ENCODE results near the gene EFEMP1. TPM values are rescaled to one million over a fixed set of nuclear protein-coding genes. Genes with fewer than 3 reads are reported as not detected.

Gene EFEMP1
- total RNA-seq, 1 donor from 2014 or later: 2.3 TPM

DNA sequence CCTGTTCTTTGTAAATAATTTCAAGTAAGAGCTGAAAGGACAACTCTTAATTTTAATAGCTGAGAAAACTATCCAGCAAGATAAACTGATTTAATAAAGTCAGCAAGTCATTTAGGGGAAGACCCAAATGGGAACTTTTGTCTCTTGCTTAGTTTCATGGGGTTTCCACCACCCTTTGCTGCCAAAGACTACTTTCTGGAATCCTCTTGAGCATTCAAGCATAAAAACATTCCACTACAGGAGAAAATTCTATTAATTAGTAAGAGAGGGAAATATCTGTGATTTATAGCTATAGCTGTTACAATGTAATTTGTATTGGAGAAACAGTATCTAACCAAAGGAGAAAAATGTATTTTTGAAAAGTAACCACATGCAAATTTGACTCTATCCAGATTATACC, 20.6 kb downstream of the EFEMP1 start:
- no peak for DNase-seq (ENCODE audit: low spot score)
- H3K9me3 Mint-ChIP-seq (ENCODE audit: unreplicated experiment): no peaks in the 10 kb centered on the region
- no peaks in the 10 kb centered on the region for H3K4me1 Mint-ChIP-seq (ENCODE audit: unreplicated experiment)
- TF ChIP-seq, protein P1, sequence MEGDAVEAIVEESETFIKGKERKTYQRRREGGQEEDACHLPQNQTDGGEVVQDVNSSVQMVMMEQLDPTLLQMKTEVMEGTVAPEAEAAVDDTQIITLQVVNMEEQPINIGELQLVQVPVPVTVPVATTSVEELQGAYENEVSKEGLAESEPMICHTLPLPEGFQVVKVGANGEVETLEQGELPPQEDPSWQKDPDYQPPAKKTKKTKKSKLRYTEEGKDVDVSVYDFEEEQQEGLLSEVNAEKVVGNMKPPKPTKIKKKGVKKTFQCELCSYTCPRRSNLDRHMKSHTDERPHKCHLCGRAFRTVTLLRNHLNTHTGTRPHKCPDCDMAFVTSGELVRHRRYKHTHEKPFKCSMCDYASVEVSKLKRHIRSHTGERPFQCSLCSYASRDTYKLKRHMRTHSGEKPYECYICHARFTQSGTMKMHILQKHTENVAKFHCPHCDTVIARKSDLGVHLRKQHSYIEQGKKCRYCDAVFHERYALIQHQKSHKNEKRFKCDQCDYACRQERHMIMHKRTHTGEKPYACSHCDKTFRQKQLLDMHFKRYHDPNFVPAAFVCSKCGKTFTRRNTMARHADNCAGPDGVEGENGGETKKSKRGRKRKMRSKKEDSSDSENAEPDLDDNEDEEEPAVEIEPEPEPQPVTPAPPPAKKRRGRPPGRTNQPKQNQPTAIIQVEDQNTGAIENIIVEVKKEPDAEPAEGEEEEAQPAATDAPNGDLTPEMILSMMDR (IDR thresholded peaks at IDR 0.05; ENCODE audit: unreplicated experiment): no peak
- H3K36me3 Mint-ChIP-seq (ENCODE audit: low read depth, unreplicated experiment): no peaks in the 10 kb centered on the region
- H3K27ac Mint-ChIP-seq (ENCODE audit: unreplicated experiment): no peak overlapping the region
- no peak overlapping the region for H3K4me3 Mint-ChIP-seq (ENCODE audit: unreplicated experiment)
- H3K27me3 Mint-ChIP-seq (ENCODE audit: unreplicated experiment): no peaks in the 10 kb centered on the region

DNA sequence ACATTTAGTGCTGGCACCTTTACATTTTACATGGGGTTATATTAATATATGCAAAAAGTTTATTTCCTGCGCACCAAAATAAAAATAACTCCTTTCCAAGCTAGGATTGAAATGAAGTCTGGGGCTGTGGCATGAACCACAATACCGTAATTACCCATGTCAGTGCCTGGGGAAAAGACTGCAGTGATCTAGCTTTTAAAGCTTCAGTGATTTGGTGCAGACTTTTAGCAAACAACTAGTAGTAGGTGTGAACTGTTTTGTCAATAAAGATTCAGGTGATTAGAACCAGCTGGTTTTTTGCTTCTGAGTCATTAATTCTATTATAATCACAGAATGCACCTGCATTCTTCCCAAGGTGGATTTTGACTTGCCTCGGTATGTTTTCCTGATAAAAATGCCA, 21.2 kb downstream of the EFEMP1 start:
- no peak for DNase-seq (ENCODE audit: low spot score)
- TF ChIP-seq, protein P1 (IDR thresholded peaks at IDR 0.05; ENCODE audit: unreplicated experiment): no peak
- Mint-ChIP-seq H3K27ac (ENCODE audit: unreplicated experiment) (no peak overlapping the region), H3K27me3 (ENCODE audit: unreplicated experiment) (no peaks in the 10 kb centered on the region), H3K4me3 (ENCODE audit: unreplicated experiment) (no peak overlapping the region), H3K36me3 (ENCODE audit: low read depth, unreplicated experiment) (no peaks in the 10 kb centered on the region), H3K4me1 (ENCODE audit: unreplicated experiment) (no peaks in the 10 kb centered on the region), H3K9me3 (ENCODE audit: unreplicated experiment) (no peaks in the 10 kb centered on the region)

DNA sequence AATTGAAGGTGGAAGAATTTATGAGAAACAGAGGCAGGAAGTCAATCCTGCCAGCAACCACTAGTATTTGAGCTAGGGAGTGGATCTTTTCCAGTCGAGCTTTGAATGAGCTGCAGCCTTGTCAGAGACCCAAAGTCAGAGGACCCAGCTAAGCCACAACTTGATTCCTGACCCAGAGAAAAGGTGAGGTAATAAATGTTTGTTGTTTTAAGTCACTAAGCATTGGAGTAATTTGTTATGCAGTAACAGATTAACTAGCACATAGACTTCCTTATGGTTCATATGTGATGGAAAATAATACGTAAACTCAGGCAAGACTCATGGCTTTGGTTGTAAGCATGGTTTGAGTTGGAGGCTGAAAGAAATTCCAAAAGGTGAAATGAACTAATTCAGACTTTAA, 21.6 kb downstream of the EFEMP1 start:
- Mint-ChIP-seq H3K36me3 (ENCODE audit: low read depth, unreplicated experiment) (no peaks in the 10 kb centered on the region), H3K27me3 (ENCODE audit: unreplicated experiment) (no peaks in the 10 kb centered on the region), H3K27ac (ENCODE audit: unreplicated experiment) (no peak overlapping the region), H3K4me3 (ENCODE audit: unreplicated experiment) (no peak overlapping the region), H3K4me1 (ENCODE audit: unreplicated experiment) (no peaks in the 10 kb centered on the region), H3K9me3 (ENCODE audit: unreplicated experiment) (no peaks in the 10 kb centered on the region)
- TF ChIP-seq, protein P1 (IDR thresholded peaks at IDR 0.05; ENCODE audit: unreplicated experiment): no peak
- DNase-seq (ENCODE audit: low spot score): no peak

DNA sequence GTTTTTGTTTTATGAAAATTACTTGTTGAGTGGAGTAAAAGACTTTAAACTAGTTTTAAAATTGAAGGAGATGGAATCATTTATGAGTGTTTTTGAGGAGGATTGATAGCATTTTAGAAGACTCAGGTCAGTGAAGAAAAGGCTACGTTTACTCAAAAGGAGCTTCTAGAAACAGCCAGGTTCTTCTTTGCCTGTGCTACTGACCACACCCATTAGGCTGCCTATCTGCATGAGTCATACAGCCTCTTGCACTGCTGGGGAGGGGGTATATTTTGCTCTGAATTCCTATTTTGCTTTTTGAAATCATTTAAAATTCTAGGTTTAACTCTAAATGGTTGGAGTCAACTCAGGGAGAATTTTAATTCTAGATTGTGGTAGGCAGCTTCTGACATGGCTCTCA, 22.3 kb downstream of the EFEMP1 start:
- H3K4me1 Mint-ChIP-seq (ENCODE audit: unreplicated experiment): no peaks in the 10 kb centered on the region
- no peaks in the 10 kb centered on the region for H3K36me3 Mint-ChIP-seq (ENCODE audit: low read depth, unreplicated experiment)
- H3K27me3 Mint-ChIP-seq (ENCODE audit: unreplicated experiment): no peaks in the 10 kb centered on the region
- H3K27ac Mint-ChIP-seq (ENCODE audit: unreplicated experiment): no peak overlapping the region
- no peaks in the 10 kb centered on the region for H3K9me3 Mint-ChIP-seq (ENCODE audit: unreplicated experiment)
- DNase-seq (ENCODE audit: low spot score): no peak
- H3K4me3 Mint-ChIP-seq (ENCODE audit: unreplicated experiment): no peak overlapping the region
- TF ChIP-seq, protein P1 (IDR thresholded peaks at IDR 0.05; ENCODE audit: unreplicated experiment): no peak

DNA sequence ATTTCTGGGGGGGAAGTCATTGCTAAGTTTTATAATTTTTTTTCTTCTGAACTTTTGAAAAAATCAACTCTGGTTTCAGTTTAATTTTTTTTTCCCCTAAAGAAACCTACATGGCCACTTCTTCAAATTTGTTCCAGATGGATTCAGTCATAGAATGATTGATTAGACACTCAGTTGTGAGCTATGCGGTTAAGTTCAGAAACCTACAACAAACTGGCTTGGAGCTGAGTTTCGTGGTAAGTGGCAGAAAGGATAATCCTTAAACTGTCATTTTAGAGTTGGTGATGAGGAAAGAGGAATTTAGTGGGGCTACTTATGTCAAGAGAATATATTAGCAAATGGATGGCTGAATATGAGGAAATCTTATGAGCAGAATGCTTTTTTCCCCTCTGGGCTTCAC, 23.7 kb downstream of the EFEMP1 start:
- no peak overlapping the region for H3K27ac Mint-ChIP-seq (ENCODE audit: unreplicated experiment)
- no peak overlapping the region for H3K4me3 Mint-ChIP-seq (ENCODE audit: unreplicated experiment)
- H3K27me3 Mint-ChIP-seq (ENCODE audit: unreplicated experiment): no peaks in the 10 kb centered on the region

More for the DNA sequence above, 23.7 kb downstream of the EFEMP1 start:
- TF ChIP-seq, protein P1 (IDR thresholded peaks at IDR 0.05; ENCODE audit: unreplicated experiment): no peak
- no peaks in the 10 kb centered on the region for H3K4me1 Mint-ChIP-seq (ENCODE audit: unreplicated experiment)
- DNase-seq (ENCODE audit: low spot score): no peak
- H3K9me3 Mint-ChIP-seq (ENCODE audit: unreplicated experiment): no peaks in the 10 kb centered on the region
- H3K36me3 Mint-ChIP-seq (ENCODE audit: low read depth, unreplicated experiment): no peaks in the 10 kb centered on the region

All from endothelial cell (in vitro differentiated cells).